ENCODE results near the gene AVL9. TPM values are rescaled to one million over a fixed set of nuclear protein-coding genes. Genes with fewer than 3 reads are reported as not detected.

The AVL9 gene
- total and polyA plus RNA-seq, 10 donors: 8.4 to 54.8 (median 34.3) TPM

DNA sequence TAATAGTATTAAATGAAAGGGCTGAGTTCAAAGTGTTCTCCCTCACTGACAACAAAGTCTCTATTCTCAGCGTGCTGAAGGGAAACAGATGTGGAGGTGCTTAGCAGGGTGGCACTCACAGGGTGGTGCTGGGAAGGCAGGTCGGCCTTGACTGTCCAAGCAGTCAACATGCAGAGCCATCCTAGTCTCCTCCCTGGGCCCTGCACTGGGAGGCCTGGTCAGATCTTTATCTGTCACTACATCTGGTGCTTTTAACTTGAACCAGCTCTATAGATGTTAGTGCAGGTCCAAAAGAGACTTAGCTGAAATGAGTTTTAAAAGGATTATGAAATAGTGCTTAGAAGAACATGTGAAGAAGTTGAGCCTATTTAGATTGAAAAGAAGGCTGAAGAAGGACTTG lies 82.1 kb downstream of the AVL9 start:
- no peak for TF ChIP-seq POLR2A (IDR thresholded peaks at IDR 0.05)
- TF ChIP-seq, protein P1, sequence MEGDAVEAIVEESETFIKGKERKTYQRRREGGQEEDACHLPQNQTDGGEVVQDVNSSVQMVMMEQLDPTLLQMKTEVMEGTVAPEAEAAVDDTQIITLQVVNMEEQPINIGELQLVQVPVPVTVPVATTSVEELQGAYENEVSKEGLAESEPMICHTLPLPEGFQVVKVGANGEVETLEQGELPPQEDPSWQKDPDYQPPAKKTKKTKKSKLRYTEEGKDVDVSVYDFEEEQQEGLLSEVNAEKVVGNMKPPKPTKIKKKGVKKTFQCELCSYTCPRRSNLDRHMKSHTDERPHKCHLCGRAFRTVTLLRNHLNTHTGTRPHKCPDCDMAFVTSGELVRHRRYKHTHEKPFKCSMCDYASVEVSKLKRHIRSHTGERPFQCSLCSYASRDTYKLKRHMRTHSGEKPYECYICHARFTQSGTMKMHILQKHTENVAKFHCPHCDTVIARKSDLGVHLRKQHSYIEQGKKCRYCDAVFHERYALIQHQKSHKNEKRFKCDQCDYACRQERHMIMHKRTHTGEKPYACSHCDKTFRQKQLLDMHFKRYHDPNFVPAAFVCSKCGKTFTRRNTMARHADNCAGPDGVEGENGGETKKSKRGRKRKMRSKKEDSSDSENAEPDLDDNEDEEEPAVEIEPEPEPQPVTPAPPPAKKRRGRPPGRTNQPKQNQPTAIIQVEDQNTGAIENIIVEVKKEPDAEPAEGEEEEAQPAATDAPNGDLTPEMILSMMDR (IDR thresholded peaks at IDR 0.05 in 8 of 11, conservative IDR thresholded peaks at IDR 0.05 in 3 of 11): no peak
- TF ChIP-seq POLR2AphosphoS5 (IDR thresholded peaks at IDR 0.05): no peak
- Histone ChIP-seq H3K9me3 (no peaks in the 10 kb centered on the region), H3K27me3 (replicated peaks in 1 of 7) (no peaks in the 10 kb centered on the region), H3K27ac (peak overlapping the region in 2 of 8 donors; percentile 18 to 46), H3K36me3 (peaks cover 0 to 95% (median 70%) of the 10 kb centered on the region in 6 donors), H3K4me3 (no peak overlapping the region), H3K4me1 (peaks cover 0 to 10% (median 6%) of the 10 kb centered on the region in 6 donors)
- intact Hi-C loops (cut with DNase I; ENCODE audit: low total_unique reads): no loop called here
- WGBS, 5 donors: 68 to 89% (median 76%) methylated on average over 2 of the region's 2 CpGs
- no peak for DNase-seq

DNA sequence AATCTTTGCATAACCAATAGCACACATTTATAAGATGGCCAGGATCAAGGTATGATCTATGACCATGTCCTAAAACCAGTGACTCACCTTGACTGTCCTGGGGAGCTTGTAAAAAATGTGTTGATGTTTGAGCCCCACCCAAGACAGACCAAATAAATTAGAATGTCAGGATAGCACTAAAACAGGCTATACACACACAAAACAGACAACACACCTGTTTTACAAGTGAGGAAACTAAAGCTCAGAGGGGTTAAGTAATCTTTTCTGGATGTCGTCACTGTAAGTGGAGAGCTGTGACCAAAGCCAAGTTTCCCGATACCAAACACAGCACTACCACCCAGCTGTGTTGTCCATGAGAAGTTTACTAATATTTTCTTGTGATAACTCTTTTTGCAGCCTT lies 84.5 kb downstream of the AVL9 start:
- Histone ChIP-seq H3K27me3 (replicated peaks in 1 of 7) (no peaks in the 10 kb centered on the region), H3K4me1 (peaks cover 0 to 9% (median 2%) of the 10 kb centered on the region in 6 donors), H3K27ac (peak overlapping the region in 3 of 8 donors; percentile 5 to 22 (median 13)), H3K4me3 (no peak overlapping the region), H3K9me3 (no peaks in the 10 kb centered on the region), H3K36me3 (peaks cover 0 to 95% (median 77%) of the 10 kb centered on the region in 6 donors)
- intact Hi-C loops (cut with DNase I; ENCODE audit: low total_unique reads): no loop called here
- 35 to 68% (median 62%) methylated on average over 2 of the region's 2 CpGs for WGBS, 5 donors
- TF ChIP-seq POLR2AphosphoS5 (IDR thresholded peaks at IDR 0.05) (no peak), POLR2A (IDR thresholded peaks at IDR 0.05) (no peak)
- TF ChIP-seq, protein P1 (IDR thresholded peaks at IDR 0.05 in 8 of 11, conservative IDR thresholded peaks at IDR 0.05 in 3 of 11): no peak
- DNase-seq: no peak

DNA sequence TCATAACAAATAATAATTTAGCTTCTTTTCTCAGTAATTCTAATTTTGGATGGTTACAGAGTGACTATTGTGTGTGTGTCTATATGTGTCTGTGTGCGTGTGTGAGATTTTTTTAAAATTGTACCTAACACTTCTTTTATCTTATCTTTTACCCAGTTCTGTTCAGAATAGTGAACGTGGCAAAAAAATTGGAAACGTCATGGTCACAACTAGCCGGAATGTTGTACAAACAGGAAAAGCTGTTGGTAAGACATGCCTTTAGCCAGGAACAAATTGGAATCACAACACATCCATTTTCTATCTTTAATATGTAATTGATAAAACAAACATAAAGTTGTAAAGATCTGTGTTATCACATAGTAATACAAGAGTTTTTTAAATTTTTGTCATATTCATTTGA lies 85.4 kb downstream of the AVL9 start:
- Histone ChIP-seq H3K4me1 (peaks cover 0 to 9% (median 2%) of the 10 kb centered on the region in 6 donors), H3K27ac (peak overlapping the region in 3 of 8 donors; percentile 5 to 22 (median 13)), H3K4me3 (no peak overlapping the region), H3K27me3 (replicated peaks in 1 of 7) (no peaks in the 10 kb centered on the region), H3K36me3 (peaks cover 0 to 95% (median 81%) of the 10 kb centered on the region in 6 donors), H3K9me3 (no peaks in the 10 kb centered on the region)
- 72 to 82% (median 76%) methylated on average over 4 of the region's 4 CpGs for WGBS, 5 donors
- intact Hi-C loops (cut with DNase I; ENCODE audit: low total_unique reads): no loop called here
- TF ChIP-seq POLR2A (IDR thresholded peaks at IDR 0.05) (no peak), POLR2AphosphoS5 (IDR thresholded peaks at IDR 0.05) (no peak)
- TF ChIP-seq, protein P1 (IDR thresholded peaks at IDR 0.05 in 8 of 11, conservative IDR thresholded peaks at IDR 0.05 in 3 of 11): no peak
- no peak for DNase-seq

DNA sequence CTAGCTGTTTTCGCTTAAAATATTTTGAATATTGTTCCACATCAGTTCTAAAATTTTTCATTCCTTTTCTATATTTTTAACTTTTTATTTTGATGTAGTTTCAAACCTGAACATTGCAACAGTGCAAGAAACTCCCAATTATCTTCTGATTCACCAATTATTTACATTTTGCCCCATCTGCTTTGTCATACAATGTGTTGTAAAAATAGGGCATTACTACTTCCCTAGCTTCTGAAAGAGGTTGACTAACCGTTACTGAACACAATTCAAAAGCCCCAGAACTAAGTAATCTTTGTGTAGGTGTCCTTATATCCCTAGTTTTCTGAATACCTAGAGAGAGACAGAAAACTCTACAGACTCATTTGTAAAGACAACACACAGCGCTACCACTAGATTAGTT lies 86.7 kb downstream of the AVL9 start:
- intact Hi-C loops (cut with DNase I; ENCODE audit: low total_unique reads): no loop called here
- 74 to 92% (median 85%) methylated on average over 3 of the region's 3 CpGs for WGBS, 5 donors
- H3K36me3 ChIP-seq: peaks cover 0 to 95% (median 79%) of the 10 kb centered on the region in 6 donors

More for the DNA sequence above, 86.7 kb downstream of the AVL9 start:
- DNase-seq: no peak
- Histone ChIP-seq H3K9me3 (no peaks in the 10 kb centered on the region), H3K4me3 (no peak overlapping the region), H3K27me3 (replicated peaks in 1 of 7) (no peaks in the 10 kb centered on the region), H3K4me1 (peaks cover 4 to 21% (median 12%) of the 10 kb centered on the region in 6 donors), H3K27ac (no peak overlapping the region)
- no peak for TF ChIP-seq POLR2A (IDR thresholded peaks at IDR 0.05)
- no peak for TF ChIP-seq POLR2AphosphoS5 (IDR thresholded peaks at IDR 0.05)
- TF ChIP-seq, protein P1 (IDR thresholded peaks at IDR 0.05 in 8 of 11, conservative IDR thresholded peaks at IDR 0.05 in 3 of 11): no peak
